DMS53 treated with DMSO at 0.1 percent for 48 hours (cell line): ENCODE measurements around the gene KANK2.
"Not testable (repeated sequence)": the region's sequence is repeated elsewhere in the genome, so short reads cannot be mapped to it uniquely, and the experiment has no call there.

Experiments used
- DNase-seq: peaks from one replicate; lab custom pipeline; 2025; ENCODE audit not compliant: unreplicated experiment; lab: John Stamatoyannopoulos, UW

Gene KANK2

GRCh38 chr19:11142528-11143171 lies 54.7 kb downstream of the KANK2 start:
- DNase-seq, result peak; percentile 58

DNA sequence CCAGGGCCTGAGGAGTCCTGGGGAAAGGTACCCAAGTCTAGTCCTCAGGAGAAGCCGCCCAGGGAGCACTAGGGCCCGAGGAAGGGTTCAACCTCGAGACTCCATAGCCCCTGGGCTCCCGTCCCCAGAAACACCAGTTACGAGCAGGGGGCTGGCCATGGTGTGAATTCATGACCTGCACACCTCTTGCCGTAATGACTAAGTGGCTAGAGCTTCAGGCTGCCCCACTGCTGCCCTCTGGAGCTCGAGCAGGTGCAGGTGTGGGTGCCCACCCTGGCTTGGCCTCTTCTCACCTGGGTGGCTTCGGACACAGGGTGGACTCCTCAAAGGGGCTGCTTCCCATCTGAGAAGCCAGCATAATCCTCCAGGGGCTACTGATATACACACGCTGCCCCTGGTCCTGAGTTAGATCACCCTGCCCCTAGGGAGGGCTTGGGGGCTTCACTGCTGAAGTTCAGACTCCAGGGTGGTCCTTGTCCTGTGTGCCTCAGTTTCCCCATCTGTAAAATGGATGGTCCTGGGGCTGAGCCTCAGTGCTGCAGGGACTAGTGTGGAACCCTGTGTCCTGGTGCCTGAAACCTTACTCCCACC lies 55.3 kb downstream of the KANK2 start:
- DNase-seq, result peak; percentile 11

DNA sequence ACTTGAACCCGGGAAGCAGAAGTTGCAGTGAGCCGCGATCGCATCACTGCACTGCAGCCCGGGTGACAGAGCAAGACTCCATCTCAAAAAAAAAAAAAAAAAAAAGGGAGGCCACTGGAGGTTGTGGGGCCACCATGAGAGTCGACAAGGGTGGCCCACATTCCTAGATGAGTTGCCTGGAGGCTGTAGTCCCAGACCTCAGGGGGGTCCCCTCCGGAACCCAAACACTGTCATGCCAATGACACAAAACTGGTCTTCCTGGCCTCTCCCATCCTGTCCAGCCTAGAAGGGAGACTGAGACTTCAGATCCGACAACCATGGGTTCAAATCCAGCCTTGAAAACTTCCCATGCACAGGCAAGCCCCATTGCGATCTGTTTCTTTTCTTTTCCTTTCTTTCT lies 56.4 kb downstream of the KANK2 start:
- DNase-seq, result no peak

GRCh38 chr19:11140023-11140538 lies 57.3 kb downstream of the KANK2 start:
- DNase-seq, result not testable (repeated sequence)

GRCh38 chr19:11138601-11139300 lies 58.6 kb downstream of the KANK2 start:
- DNase-seq, result peak; percentile 53

GRCh38 chr19:11137542-11138384 lies 59.6 kb downstream of the KANK2 start:
- peak; percentile 47 for DNase-seq

DNA sequence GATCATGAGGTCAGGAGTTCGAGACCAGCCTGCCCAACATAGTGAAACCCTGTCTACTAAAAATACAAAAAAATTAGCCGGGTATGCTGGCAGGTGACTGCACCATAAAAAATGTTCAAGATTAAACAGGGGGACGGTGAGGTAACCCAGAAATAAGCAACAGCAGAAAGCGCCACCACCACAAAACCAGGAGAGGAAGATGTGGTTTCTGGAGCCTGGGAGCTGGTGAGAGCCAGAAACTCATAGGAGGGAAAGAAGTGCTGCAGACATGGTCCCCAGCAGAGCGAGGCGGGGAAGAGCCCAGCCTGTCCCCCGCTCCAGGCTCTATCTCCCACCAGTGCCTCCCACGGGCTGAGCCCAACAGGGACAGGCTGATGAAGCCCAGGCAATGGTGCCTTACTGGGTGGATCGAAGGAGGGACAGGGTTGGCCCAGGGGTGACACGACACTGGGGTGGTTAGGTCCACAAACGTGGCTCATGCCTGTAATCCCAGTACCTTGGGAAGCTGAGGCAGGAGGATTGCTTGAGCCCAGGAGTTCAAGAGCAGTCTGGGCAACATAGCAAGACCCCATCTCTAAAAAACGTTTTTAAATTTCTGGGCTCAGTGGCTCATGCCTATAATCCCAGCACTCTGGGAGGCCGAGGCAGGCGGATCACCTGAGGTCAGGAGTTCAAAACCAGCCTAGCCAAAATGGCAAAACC lies 60.8 kb downstream of the KANK2 start:
- no peak for DNase-seq

DNA sequence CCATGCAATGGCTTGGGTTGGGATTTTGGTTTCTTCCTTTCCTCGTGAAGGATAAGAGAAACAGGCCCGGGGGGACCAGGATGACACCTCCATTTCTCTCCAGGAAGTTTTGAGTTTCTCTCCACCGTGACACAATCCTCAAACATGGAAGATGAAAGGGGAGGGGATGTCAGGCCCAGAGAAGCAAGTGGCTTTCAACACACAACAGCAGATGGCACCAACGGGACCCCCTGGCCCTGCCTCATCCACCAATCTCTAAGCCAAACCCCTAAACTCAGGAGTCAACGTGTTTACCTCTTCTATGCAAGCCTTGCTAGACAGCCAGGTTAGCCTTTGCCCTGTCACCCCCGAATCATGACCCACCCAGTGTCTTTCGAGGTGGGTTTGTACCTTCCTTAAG lies 65.9 kb downstream of the KANK2 start:
- no peak for DNase-seq

DNA sequence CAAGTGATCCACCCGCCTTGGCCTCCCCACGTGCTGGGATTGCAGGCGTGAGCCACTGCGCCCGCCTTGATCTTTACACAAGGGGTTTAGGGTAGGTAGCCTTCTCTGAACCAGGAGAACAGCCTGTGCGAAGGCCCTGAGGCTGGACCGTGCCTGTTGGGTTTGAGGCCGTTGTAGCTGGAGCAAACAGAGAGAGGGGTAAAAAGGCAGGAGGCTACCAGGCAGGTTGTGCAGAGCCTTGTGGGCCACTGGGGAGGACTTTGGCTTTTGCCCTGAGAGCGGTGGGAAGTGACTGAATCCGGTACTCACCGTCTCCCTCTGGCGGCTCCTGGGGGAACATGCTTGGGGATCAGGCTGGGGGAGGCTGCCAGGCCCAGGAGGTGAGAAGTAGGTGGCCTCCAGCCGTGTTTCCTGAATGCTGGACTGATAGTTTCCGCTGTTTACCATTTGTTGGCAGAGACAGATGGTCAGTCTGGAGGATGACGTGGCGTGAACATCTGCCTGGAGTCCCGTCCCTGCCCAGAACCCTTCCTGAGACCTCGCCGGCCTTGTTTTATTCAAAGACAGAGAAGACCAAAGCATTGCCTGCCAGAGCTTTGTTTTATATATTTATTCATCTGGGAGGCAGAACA lies 66.4 kb downstream of the KANK2 start:
- DNase-seq, result peak; percentile 94

DNA sequence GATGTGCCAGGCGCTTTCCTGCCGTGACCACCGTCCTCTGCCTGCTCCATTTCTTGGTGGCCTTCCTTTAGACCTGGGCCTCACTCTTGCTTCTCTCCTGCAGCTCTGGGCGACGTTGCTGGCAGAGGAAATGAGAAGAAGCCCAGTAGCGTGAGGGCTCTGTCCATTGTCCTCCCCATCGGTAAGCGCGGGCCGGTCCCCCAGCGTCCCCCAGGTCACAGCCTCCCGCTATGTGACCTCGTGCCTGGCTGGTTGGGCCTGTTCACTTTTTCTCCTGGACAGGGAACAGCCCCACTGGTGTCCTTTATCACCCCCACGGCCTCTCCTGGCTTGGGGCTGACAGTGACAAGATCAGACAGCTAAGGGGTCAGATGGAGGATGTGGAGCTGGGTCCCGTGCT lies 69.4 kb downstream of the KANK2 start:
- no peak for DNase-seq

DNA sequence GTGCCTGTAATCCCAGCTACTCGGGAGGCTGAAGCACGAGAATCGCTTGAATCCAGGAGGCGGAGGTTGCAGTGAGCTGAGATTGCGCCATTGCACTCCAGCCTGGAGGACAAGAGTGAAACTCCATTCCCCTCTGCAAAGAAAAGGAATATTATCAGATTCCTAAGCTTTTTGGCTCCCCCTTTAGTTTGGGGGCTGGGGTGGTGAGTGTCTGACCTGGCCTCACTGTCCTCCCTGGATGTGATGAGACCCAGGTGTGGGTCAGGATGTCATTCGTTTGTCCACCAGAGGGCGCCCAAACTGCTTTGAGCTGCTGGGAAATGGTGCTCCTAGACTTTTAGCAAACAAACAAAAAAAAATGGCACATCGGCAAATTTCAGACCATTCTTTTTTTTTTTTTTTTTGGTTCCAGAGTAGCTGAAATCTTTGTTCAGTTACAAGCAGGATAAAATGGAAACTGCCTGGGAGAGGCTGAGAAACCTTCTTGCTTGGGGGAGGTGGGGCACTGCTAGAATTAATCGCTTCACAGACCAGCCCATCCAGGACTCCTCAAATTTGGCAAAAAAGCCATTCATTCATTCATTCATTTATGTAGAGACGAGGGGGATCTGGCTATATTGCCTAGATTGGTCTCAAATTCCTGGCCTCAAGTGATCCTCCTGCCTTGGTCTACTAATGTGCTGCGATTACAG lies 71.2 kb downstream of the KANK2 start:
- peak; percentile 35 for DNase-seq

GRCh38 chr19:11124157-11124556 lies 73.2 kb downstream of the KANK2 start:
- DNase-seq, result not testable (repeated sequence)

GRCh38 chr19:11123114-11123513 lies 74.2 kb downstream of the KANK2 start:
- no peak for DNase-seq

GRCh38 chr19:11121963-11122362 lies 75.4 kb downstream of the KANK2 start:
- not testable (repeated sequence) for DNase-seq

- no peak for DNase-seq
These were observed 80.8 kb downstream of the KANK2 start for GRCh38 chr19:11116507-11116906.

DNA sequence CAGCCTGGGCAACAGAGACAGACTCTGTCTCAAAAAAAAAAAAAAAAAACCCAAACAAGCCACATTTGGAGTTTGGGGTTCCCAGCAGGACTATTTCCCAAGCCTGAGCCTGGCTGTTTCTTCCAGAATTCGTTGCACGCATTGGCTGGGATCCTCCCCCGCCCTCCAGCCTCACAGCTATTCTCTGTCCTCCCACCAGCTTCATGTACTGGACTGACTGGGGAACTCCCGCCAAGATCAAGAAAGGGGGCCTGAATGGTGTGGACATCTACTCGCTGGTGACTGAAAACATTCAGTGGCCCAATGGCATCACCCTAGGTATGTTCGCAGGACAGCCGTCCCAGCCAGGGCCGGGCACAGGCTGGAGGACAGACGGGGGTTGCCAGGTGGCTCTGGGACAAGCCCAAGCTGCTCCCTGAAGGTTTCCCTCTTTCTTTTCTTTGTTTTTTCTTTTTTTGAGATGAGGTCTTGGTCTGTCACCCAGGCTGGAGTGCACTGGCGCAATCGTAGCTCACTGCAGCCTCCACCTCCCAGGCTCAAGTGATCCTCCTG lies 81.4 kb downstream of the KANK2 start:
- DNase-seq, result no peak

DNA sequence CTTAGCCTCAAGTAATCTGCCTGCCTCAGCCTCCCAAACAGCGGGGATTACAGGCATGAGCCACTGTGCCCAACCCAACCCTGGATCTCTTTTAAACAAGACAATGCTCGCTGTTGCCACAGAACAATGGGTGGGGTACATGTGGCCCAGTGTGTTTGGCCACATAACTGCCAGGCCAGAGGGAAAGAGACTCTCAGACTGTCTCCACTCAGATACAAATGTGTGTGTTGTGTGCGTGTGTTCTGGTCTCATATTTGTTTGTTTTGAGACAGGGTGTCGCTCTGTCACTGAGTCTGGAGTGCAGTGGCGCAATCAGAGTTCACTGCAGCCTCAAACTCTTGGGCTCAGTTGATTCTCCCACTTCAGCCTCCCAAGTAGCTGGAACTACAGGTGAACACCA lies 82.3 kb downstream of the KANK2 start:
- DNase-seq, result no peak
